Stimulated activated CD4-positive, alpha-beta T cell treated with anti-CD3 and anti-CD28 coated beads, Interleukin-1b, Interleukin-23, amount 100 ng/mL, for 48 hours (primary cell): ENCODE measurements around the gene PGC.
"Not testable (repeated sequence)": the region's sequence is repeated elsewhere in the genome, so short reads cannot be mapped to it uniquely, and the experiment has no call there.

Experiments
- DNase-seq: peaks from one replicate; pipeline ENCODE4 v3.0.0-alpha.2; 2020

The PGC gene

DNA sequence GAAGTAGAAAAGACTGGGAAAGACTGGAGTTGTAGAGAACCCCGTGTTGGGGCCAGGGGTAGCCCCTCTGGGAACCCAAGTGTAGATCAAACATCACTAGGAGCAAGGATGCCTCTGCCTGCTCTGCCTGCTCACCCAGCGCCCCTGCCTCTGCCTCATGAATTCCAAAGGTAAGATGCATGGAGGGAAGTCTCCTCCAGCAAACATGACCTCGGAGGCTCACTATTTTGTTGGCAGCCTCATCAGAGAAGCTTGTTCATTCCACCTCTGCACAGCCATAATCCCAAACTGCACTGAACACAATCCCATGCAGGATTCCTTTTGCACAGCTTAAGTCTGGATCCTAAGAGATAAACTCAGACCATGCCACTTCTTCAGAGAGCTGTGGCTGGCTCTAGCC is 27.6 kb upstream of the PGC start:
- no peak for DNase-seq

DNA sequence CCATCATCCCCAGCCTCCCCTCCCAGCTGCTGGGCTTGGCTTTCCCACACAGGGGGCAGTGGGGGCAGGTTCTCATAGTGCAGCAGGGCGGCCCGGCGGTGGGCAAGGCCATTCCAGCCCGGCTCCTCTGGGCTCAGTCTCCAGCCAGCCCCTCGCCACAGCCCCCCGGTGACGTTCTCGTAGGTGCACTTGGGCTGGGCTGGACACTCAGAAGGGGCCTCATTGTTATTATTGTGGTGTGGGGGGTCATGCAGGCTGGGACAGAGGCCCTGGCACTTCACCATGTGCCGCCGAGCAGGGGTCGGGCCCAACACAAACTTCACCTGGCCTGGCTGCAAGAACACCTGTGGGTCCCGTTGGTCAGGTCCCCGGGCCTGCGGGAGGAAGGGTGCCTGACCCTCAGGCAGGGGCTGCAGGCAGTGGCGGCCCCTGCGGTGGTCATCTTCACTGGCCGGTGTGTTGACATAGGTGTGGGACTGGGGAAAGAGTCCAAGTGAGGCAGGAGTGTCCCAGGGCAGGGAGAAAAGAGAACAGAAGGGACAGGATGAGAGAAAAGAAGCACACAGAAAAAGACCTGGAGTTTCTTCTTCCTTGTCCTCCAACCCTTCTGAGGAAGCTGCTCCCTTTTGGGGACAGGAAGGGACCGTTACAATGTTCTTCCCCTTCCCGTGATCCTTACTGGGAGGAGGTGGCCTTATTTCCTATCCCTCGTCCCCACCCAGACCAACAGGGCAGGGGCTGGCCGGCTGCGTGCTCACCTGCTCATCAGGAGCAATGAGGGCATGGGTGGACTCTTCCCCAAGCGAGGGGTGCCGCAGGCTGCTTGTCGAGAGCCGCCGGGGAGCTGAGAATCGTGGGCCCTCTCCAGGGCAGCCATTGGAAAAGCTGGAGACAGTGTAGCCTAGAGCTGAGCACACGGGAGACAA is 24.1 kb upstream of the PGC start:
- DNase-seq: no peak

DNA sequence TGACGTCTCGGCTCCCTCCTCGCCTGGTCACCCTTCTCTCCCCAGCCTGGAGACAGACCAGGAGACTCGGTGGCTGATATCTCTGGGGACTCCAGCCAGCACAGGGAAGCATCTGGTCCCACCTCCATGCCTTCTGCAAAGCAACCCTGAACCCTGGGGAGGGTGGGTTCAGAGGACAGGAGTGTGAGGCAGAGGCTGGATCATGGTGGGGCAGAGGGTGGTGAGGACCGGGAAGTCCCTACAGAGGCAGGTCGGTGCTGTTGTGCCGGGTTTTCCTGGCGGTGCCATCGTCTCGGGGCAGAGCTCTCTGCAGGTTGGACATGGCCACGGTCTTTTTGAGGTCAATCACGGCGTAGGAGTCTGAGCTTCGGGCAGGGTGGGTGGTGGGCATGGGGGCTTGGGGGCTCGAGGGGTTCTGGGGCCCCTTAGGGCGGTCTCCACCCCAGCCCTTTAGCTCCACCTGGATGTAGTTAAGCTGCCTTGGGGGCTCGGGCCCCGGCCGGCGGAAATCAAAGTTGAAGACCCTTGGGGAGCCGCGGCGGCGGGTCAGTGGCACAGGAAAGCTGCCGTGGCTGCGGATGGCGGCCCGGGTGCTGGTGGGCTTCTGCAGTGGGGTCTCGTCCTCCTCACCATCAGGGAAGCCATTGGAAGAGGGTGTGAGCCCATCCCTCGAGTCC is 23.3 kb upstream of the PGC start:
- DNase-seq: no peak

DNA sequence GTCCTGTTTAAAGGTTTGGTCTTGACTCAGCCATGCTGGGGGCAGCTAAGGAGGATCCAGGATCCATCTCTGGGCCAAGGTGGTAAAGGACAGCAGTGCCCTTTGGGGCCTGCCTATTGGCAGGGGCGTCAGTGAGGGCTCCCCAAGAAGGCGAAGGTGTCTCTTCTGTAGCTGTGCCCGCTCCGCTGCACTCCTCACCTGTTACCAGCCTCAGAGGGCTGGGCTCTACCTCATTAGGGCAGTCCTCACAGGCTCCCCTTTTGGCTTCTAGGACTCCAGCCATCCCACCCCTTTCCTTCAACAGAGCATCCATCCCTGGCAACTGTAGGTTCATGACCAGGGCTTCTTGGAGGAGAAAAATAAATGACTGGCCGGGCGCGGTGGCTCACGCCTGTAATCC is 22.2 kb upstream of the PGC start:
- DNase-seq: no peak

DNA sequence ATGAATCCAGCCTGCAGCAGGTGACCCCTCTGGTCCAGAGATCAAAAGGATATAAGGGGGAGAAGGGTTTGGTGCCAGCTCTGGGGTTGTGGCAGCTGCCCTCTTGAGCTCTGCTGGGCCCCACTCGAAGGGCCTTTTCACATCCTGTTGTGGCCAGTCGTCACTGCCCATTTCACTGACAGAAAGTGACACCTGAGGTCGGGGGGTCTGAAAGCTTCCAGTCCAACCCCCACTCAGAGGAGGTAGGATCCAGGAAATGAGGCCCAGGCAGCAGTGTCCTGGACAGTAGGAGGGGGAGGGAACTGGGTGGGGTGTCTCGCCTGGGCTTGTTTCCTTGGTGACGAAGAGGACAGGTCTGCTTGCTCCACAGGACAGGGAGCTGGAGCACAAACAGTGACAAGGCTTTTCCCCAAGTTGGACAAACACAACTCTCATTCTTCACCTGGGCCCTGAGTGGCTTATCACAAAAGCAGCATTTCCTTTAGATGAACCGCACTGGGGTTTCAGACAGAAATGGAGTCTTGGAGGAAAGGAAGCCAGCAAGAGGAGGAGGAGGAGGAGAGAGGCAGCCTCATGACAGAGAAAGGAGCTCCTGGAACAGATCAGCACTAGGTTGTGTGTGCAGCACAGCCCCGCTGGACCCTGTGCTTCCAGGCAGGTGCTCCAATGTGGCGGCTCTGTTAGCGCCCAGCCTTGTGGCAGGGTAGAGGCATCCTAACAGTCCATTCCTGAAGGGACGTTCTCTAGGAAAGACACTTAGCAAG is 21.5 kb upstream of the PGC start:
- DNase-seq: no peak

DNA sequence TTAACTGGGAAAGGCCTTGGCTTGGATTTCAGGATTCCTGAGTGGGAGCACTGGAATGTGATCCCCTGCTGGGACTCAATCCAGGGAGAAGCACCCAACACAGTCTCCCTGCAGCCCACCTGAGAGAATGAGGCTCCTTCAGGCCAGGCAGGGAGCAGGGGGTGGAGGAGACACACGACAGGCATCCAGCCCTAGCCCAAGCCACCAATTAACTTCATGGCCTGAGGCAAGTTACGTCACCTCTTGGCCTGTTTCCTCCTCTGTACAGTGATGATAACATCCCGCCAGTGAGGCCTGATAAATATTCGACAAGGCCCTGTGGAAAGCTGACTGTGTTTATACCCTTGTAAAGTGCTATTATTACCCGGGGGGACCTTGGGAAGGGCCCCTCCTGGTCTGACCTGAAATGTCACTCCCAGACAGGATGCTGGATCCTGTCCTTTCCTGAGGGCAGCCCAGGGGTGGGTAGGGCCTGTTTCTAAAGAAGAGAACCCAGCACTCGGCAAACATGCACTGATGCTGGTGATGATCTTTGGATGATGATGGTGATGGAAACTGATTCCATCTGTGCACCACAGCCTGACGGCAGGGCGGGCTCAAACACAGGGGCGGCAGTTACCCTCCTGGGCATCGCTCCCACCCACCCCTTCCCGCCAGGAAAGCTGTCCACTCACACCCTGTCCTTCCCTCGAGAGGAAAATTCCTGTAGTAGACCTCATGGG is 20.1 kb upstream of the PGC start:
- DNase-seq: no peak

DNA sequence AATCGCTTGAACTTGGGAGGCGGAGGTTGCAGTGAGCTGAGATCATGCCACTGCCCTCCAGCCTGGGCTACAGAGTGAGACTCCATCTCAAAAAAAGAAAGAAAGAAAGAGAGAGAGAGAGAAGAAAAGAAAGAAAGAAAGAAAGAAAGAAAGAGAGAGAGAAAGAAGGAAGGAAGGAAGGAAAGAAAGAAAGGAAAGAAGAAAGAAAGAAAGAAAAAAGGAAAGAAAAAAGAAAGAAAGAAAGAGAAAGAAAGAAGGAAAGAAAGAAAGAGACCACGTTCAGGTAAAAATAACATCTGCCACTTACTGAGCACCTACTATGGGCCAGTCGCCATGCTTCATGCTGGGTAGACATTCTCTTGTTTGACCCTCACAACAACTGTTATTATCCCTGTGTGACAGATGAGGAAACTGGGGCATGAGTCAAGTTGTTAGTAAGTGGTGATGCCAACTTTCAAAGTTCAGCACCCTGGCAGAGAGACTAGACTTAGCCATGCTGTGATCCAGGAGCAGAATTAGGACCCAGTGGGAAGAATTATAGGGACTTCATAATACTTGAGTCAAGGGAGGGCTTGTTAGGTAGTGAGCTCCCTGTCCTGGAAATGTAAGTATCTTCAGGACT is 19.0 kb upstream of the PGC start:
- DNase-seq: not testable (repeated sequence)

DNA sequence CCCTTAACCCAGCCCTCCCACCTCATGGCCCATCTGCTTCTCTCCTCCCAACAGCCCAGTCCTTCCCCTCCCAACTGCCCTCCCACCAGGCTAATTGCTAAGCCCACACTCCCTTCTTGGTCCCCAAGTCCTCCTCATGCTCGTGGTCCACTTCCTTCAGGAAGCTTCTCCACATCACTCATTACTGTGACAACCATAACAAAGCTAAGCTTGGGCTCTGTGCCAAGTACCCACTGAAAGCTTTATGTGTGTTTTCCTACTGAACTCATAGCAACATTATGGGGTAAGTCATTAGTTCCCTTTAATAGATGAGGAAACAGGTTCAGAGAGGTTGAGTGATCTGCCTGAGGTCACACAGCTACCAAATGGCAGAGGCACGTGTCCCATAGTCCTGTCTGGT is 16.3 kb upstream of the PGC start:
- DNase-seq: no peak

DNA sequence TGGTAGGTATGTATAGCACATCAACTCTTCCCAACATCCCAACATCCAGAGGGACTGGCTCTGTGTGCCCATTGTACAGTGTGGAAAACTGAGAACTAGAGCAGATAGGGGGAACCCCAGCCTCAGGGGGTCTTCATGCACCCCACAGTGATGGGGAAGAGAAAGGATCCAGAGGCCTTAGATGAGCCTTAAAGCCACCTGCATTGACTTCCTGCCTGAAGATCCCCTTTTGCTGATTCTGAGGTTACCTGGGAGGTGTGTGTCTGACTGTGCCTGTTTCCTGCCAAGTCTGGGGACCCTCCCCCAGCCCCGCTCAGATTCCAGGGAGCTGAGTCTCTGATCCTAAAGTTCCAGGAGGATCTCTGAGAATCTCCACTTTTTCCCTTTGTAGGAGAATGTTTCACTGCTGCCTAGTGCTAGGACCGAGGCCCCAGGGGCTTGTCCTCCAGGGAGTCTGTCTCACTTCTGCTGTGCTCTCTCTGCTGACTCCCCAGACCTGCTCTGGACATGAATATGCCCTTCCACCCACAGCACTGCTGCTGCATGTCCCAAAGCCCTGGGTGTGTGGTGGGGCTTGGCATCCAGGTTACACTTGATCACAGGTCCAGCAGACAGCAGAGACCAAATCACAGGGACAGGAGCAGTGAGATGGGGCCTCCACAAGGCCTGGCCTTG is 12.8 kb upstream of the PGC start:
- no peak for DNase-seq

DNA sequence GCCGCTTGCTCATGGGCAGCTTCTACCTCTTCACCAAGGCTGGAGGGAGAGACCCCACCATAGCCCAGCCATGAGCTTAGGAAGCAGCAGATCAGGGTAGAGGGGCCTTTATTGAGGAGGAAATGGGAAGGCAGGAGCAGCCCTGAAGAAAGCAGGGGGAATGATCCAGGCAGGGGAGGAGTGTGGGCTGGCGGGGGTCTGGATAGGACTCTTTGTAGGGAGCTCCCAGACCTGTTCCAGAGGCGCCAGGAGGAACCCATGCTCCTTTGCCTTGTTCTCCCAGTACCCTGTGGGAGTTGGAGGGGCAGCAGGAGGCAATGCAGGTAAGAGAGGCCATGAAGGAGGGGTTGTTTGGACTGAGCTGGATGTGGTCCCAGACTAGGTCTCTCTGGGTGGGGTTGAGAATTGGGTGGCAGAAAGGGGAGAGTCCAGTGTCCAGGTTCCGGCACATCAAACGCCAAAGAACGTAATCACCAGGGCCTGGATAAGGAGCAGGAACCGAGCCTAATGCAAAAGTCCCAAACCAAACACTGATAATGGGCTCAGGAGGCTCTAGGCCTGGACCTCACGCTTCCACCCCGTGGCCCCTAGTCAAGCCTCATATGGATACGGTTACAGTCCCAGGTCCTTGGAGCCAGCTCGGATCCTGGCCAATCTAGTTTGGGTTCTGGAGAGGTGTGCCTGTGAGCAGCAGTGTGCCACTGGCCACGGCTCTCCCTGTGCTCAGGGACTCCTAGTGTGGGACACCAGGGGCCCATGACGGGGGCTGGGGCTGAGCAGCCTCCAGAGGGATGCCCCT is 12.1 kb upstream of the PGC start:
- no peak for DNase-seq

DNA sequence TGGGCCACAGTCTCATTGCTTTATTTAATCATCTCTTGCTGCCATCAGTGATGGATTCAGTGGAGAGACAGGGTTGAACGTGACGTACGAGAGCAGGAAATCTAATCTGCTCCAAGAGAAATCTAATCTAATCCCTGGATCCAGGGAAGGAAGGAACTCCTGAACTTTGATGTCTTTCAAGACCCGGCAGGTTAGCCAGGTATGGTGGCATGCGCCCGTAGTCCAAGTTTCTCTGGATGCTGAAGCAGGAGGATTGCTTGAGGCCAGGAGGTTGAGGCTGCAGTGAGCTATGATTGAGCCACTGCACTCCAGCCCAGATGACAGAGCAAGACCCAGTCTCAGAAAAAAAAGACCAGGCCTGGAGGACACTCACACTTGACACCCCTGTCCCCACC is 11.4 kb upstream of the PGC start:
- DNase-seq: no peak

DNA sequence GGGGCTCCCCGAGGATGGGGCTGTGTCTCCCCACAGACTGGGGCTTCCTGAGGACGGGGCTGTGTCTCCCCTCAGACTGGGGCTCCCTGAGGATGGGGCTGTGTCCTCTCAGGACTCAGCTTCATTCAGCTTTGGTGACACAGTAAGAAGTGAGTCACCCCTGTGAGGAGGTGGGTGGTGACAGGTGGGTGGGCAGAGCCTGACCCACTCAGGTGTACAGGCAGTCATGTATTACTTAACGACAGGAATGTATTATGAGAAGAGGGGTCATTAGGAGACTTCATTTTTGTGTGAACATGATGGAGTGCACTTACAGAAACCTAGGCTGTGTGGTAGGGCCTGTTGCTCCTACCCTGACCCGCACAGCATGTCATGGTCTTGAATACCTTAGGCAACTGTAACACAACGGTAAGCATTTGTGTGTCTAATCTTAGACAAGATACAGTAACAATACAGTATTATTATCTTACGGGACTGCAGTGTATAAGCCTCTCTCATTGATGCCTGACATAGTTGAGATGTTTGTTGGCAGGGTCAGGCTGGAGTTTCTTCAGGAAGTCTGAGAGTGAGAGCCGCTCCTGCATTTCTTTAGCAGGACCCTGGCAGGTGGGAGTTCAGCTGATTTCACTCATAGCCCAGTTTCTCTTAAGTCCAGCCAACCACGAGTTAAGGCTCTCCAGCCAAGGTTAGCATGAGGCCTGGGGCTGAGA is 10.9 kb upstream of the PGC start:
- DNase-seq: no peak

DNA sequence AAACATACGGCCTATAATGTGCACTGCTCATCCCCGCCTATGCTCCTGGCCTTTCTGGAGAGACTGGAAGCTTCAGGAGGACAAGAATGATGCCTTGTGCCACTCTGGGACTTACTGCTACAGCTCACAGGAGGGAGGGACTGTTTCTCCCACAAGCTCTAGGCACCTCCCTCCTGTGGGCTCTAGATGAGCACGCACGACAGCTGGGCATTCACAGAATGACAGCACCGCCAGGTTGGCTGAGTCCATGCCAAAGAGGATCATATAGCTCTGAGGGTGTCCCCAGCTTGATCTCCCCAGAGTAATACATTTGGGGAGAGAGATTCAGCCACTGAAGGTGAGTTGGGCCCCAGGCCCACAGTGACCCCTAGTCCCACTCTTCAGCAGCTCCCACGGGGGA is 10.1 kb upstream of the PGC start:
- DNase-seq: no peak

DNA sequence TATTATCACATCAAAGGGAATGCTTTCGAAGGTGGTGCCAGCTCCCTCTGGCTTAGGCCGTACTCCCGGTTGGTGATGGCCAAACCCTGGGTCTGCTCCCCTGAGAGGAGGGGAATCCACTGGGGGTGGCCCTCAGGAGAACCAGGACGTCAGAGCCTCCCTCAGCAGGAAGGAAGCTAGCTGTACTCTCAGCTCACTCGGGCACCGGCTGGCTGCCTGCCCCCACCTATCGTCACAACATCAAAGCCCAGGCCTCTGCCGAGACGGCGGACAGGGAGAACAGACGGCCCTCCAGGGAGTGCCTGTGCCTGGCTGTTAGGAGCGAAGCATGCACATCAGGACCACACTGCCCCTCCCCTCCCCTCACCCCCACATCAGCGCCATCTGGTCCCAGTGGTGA is 9.2 kb upstream of the PGC start:
- no peak for DNase-seq

DNA sequence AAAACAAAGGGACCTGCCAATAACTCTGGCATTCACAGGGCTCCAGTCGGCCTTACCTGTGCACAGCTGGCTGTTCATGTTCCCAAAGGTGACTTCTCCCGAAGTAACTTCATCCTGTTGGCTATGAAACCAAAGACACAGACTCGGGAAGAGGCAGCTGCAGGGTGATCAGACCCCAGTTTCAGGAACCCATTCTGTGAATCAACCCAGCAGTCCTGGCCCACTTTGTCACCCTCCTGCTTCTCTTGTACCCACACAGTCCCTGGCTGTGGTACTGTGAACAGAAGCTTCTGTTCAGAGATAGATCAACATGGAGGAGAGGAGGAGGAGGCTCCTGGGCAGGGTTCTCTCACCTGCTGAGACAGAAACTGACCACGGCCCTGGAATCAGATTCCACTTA is 8.7 kb upstream of the PGC start:
- DNase-seq: no peak

DNA sequence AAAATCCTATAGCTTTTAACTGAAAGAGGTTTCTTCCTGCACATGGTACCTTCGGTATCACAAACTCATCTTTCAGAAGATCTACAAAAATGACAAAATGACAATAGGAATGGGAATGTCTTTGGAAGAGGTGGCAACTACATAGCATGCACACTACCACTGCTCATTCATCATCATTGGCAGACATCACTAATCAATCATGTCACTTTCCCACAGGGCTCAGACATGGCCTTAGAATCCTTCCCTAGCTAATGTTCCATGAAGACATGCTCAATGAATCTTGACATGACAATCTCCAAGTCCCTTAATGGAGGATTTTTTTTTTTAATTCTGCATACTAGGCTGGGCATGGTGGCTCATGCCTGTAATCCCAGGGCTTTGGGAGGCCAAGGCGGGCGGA is 3.2 kb upstream of the PGC start:
- DNase-seq: no peak

DNA sequence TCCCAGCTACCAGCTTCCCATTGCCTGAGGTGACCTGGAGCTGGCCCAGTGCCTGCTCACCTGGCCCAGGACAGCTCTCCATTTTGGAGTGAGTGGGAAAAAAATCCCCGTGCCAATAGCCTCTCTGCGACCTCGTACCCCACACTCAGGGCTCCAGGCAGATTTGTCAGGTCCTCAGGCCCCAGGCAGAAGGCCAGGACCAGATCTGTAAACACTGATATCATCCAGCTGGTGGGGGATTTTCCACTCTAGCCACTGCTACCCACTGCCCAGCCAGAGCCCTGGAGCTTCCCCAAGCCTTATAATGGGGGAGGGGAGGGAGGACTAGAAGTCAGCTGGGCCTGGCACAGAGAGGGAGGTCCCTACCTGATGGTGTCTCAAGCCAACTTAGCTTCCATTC is 1.3 kb upstream of the PGC start:
- DNase-seq: no peak

DNA sequence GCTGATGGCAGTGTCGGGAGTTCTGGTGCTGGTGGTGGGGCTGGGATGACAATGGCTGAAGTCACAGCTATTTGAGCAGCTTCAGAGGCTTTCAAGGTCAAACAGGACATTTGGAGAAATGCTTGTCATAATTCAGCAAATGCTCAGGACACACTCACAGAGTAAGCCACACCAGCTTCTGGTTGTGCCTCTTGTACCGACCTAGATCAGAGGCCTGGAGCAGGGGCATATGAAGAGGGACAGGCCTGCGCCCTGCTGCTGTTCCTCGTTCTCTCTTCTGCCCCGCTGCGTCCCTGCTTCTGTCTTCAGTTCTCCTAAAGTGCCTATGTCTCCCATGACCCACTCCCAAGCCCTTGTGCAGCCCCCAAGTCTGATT is 893 bp upstream of the PGC start:
- DNase-seq: no peak

DNA sequence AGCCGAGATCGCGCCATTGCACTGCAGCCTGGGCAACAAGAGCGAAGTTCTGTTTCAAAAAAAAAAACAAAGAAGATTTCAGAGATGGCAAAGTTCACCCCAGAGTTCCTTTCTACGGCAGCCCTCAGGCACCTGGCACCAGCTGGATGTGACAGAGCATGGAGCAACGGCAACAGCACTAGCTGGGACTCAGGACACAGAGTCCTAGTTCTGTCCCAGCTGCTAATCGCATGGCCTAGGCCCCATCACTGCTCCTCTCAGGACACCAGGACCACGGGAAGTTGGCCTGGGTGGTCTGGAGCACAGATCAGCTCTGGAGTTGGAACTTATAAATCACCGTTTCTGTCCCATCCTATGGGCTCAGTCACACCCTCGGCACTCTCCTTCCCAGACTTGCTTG is 1.1 kb downstream of the PGC start:
- DNase-seq: no peak

DNA sequence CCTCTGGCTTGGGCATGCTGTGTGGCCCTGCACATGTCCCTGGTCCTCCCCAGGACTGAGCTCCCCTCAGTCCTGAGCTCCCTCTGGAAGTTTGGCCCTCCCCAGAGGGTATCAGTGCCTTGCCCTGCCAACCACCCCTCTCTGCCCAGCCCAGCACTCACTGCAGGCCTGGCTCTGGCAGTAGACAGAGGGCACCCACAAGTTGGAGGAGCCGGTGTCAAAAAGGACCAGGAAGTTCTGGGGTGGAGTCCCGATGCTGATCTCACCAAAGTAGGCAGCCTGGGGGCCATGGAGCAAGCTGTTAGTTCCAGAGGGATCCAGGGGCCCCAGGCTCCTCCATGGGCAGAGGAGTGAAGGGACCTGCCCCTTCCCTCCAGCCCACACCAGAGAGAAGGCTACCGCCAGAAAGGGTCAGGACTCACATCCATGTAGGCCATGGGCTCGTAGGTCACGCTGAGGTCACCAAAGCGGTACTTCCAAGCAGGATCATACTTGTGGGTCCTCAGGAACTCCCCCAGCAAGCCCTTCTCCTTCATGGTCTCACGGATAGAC is 2.9 kb downstream of the PGC start:
- no peak for DNase-seq
